Measurements from ENCODE around the gene CYB561. TPM values are rescaled to one million over a fixed set of nuclear protein-coding genes. Genes with fewer than 3 reads are reported as not detected.

The CYB561 gene
- total and polyA plus RNA-seq, 9 of the 15 experiments (the other 6 are each of a cell fraction or from before 2014, with no cell fraction given) = 4.0 to 30.8 (median 17.4) TPM

- peaks cover 15 to 30% of the 10 kb centered on the region in 2 experiments for H3K4me1 ChIP-seq (replicated peaks in 1 of 2; ENCODE audit: control insufficient read depth in 2 of 2, insufficient read depth in 2 of 2, low read length in 2 of 2)
- ChIA-PET POLR2A (interaction anchor here (0.6 to 0.7 kb wide), 2 partner anchors 23 to 300 kb away, joined by 3 read pairs; no protein-coding TSS in a partner anchor), CTCF (ENCODE audit: low intra/inter-chr PET ratio) (no interaction called here)
- BruUV-seq (replicated peaks) = no TSS peak
- H3K4me3 ChIP-seq = no peak overlapping the region
- no peaks in the 10 kb centered on the region for H3K9me1 ChIP-seq (ENCODE audit: control insufficient read depth, insufficient read depth, low read length)
- intact Hi-C loops (cut with micrococcal nuclease) (no loop called here), in situ Hi-C loops (cut with MboI) (loop anchor here (5.0 to 25.0 kb wide), 3 partner anchors 55 to 735 kb away; partner anchors contain the start of genes ACE and TACO1)
- H3K4me2 ChIP-seq (ENCODE audit: insufficient read depth, low read length) = no peak overlapping the region
- DNase-seq (ENCODE audit: extremely low read depth in 1 of 4, low spot score in 3 of 4) = no peak
- 84% methylated on average over 25 of the region's 25 CpGs for WGBS (ENCODE audit: insufficient coverage, low coverage, missing lambda C conversion rate)
- H3K27me3 ChIP-seq (ENCODE audit: control insufficient read depth in 2 of 2, insufficient read depth in 2 of 2, low read length in 2 of 2) = no peaks in the 10 kb centered on the region
- no peaks in the 10 kb centered on the region for H3K9me3 ChIP-seq (replicated peaks; ENCODE audit: control insufficient read depth, insufficient read depth, low read depth, low read length)
- no peak overlapping the region for H3K9ac ChIP-seq (ENCODE audit: insufficient read depth in 1 of 2, low read depth in 2 of 2, low read length in 2 of 2)
- no peak for FAIRE-seq
- H3K36me3 ChIP-seq (ENCODE audit: control insufficient read depth, insufficient read depth, low read length) = 0 out of 3 replicates have a peak, but pooled peaks cover 2% of the 10 kb centered on the region
- H3K27ac ChIP-seq (ENCODE audit: extremely low read depth, low read depth, low read length) = no peak overlapping the region; the same call in 2 of the 3 replicates
- TF ChIP-seq ZBTB33 (CRISPR knock-in tag; IDR thresholded peaks at IDR 0.05) (0 out of 2 replicates have a peak, but pooled peaks have one; percentile 38), SNIP1 (IDR thresholded peaks at IDR 0.05; ENCODE audit: low read depth) (no peak)
- H3K79me2 ChIP-seq (ENCODE audit: control insufficient read depth, insufficient read depth, low read length) = no peaks in the 10 kb centered on the region
- no peak overlapping the region for H2AFZ ChIP-seq (ENCODE audit: low read depth, low read length)
- ATAC-seq = no peak
- H4K20me1 ChIP-seq (replicated peaks; ENCODE audit: control insufficient read depth, insufficient read depth, low read length) = no peaks in the 10 kb centered on the region
Measured at GRCh38 chr17:63421681-63422645, 24.1 kb downstream of the CYB561 start.
